Upper lobe of right lung (tissue), 1 donor: Measurements from ENCODE around the gene TCF15. TPM values are rescaled to one million over a fixed set of nuclear protein-coding genes. Genes with fewer than 3 reads are reported as not detected.

Experiments used
- ATAC-seq: fragments of 200-7000 bp; cut with Tn5 transposase; one replicate; pipeline ENCODE4 v1.9.1; 2020; ENCODE audit warnings: mild to moderate bottlenecking, moderate library complexity
- DNase-seq: peaks from one replicate; pipeline ENCODE4 v3.0.0-alpha.2; 2020
- H3K27ac ChIP-seq: fragments of 200-600 bp; one replicate; pipeline ENCODE4 v1.8.0; 2022
- H3K27me3 ChIP-seq: fragments of 200-600 bp; one replicate; pipeline ENCODE4 v1.8.0; 2022; ENCODE audit warnings: mild to moderate bottlenecking
- H3K36me3 ChIP-seq: fragments of 200-600 bp; one replicate; pipeline ENCODE4 v1.8.0; 2022
- H3K4me1 ChIP-seq: fragments of 200-600 bp; one replicate; pipeline ENCODE4 v1.8.0; 2022
- H3K4me3 ChIP-seq: fragments of 200-600 bp; one replicate; pipeline ENCODE4 v1.8.0; 2022; ENCODE audit warnings: mild to moderate bottlenecking
- H3K9me3 ChIP-seq: fragments of 200-600 bp; one replicate; pipeline ENCODE4 v1.8.0; 2022
- intact Hi-C: fragments of 100-400 bp; cut with DNase I; formaldehyde crosslinking; loops from one replicate; pipeline ENCODE4 v1.11.0; 2022
- total RNA-seq: library from RNA; stranded (reverse); fragmentation: NEBNext Ultra II Directional; extraction: Animal tissue kit (Norgen Biotek cat#: 25700); gene quantifications from one replicate; pipeline ENCODE4 v1.2.1, GENCODE V29; 2021
- TF ChIP-seq, protein P1 (sequence below): fragments of 200-600 bp; IDR thresholded peaks from one replicate; pipeline ENCODE4 v1.8.0; 2022; ENCODE audit warnings: antibody characterized with exemption
- donor health status: DM: no; HTN: yes; CAD: no; lungs with severe emphysema.

TCF15 gene
- total RNA-seq, 1 donor from 2014 or later = 0.43 TPM

DNA sequence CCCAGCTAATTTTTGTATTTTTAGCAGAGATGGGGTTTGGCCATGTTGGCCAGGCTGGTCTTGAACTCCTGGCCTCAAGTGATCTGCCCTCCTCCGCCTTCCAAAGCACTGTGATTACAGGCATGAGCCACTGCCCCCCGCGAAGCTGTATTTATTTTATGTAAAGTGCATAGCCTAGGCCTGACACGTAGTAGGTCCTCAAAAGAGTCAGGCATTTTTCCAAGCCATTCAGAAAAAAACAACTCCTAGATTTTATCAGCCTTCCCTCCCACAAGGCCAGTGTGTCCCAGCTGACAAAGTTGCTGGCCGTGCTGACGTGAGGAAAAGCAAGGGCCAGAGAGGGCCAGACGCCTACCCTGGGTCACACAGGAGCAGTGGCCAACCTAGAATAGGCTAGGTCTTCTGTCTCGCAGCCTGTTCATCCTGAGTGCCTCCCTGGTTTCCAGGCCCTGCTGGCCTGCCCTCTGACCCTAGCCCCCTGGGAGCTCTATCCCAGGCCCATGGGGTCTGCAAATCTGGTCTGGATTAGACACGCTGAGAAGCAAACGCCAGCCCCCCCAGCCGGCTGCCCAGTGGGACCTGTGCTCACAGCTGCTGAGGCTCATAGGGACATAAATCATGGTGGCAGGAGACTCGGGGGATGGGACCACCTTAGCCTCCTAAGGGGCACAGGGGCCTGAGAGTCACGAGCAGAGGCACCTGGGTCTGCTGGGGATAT lies 11.8 kb downstream of the TCF15 start:
- DNase-seq (no peak), ATAC-seq (no peak)
- H3K4me3 ChIP-seq = no peak overlapping the region
- no peaks in the 10 kb centered on the region for H3K27me3 ChIP-seq
- no peaks in the 10 kb centered on the region for H3K9me3 ChIP-seq
- TF ChIP-seq, protein P1, sequence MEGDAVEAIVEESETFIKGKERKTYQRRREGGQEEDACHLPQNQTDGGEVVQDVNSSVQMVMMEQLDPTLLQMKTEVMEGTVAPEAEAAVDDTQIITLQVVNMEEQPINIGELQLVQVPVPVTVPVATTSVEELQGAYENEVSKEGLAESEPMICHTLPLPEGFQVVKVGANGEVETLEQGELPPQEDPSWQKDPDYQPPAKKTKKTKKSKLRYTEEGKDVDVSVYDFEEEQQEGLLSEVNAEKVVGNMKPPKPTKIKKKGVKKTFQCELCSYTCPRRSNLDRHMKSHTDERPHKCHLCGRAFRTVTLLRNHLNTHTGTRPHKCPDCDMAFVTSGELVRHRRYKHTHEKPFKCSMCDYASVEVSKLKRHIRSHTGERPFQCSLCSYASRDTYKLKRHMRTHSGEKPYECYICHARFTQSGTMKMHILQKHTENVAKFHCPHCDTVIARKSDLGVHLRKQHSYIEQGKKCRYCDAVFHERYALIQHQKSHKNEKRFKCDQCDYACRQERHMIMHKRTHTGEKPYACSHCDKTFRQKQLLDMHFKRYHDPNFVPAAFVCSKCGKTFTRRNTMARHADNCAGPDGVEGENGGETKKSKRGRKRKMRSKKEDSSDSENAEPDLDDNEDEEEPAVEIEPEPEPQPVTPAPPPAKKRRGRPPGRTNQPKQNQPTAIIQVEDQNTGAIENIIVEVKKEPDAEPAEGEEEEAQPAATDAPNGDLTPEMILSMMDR = no peak
- H3K4me1 ChIP-seq = peaks cover 7% of the 10 kb centered on the region
- no peak overlapping the region for H3K27ac ChIP-seq
- no peaks in the 10 kb centered on the region for H3K36me3 ChIP-seq
- intact Hi-C loops = no loop called here

DNA sequence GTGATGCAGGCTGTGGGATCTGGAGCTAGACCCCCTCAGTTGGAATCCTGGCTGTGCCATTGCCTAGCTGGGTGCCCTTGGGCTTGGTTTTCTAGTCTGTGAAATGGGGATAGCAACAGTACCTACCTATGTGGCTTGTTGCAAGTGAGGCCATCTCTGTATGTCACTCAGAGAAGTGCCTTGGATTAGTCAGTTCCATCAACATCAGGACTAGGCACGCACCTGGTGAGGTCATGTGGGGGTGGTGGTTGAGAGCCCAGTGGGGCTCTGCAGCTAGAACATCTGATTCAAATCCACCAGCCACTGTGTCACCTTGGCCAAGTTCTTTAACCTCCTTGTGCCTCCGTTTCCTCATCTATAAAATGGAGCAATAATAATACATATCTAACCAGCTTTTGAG lies 12.5 kb downstream of the TCF15 start:
- intact Hi-C loops = no loop called here
- no peak for ATAC-seq

DNA sequence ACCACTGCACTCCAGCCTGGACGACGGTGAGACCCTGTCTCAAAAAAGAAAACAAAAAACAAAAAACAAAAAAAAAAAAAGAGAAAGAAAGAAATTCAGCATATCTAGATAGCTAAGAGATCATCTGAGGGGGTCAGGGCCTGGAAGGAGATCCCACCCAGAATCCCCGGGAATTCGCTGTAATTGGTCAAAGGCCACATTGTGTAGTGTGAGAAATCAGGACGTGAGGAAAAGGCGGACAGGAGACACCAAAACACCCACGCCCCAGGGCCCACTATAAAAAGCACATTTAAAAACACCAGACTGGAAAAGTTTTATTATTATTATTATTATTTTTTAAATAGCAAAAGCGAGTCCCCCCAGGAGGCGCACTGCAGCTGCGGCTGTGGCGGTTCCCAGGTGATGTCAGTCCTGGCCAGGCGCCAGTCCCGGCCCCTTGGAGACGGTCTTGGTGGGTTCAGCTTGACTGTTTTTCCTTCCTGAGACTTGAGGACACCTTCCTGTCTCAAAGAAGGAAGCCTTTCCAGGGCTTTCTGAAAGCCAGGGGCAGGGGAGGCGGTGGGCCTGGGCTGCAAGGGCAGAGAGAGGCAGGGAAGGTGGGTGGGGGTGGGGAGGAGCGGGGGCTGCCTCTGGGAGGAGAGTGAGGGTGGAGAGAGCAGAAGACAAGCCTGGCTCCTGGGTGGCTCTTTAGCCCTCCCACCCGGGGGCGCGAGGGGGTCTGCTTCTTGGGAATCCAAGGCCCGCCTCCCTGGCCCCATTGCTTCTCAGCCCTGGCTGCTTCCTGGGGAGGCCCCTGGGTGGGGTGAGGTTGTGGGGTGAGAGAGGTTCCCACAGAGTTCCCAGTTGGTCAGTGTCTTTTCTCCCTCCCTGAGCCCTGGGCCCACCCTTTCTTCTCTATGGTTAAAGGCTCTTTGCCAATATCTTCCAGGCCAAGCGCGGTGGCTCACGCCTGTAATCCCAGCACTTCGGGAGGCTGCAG lies 14.5 kb downstream of the TCF15 start:
- intact Hi-C loops = no loop called here
- Histone ChIP-seq H3K27me3 (no peaks in the 10 kb centered on the region), H3K4me1 (no peaks in the 10 kb centered on the region), H3K9me3 (no peaks in the 10 kb centered on the region), H3K36me3 (no peaks in the 10 kb centered on the region), H3K4me3 (no peak overlapping the region), H3K27ac (no peak overlapping the region)
- TF ChIP-seq, protein P1 = no peak
- DNase-seq = no peak
- ATAC-seq = no peak

More for the DNA sequence above, 12.5 kb downstream of the TCF15 start:
- H3K9me3 ChIP-seq = no peaks in the 10 kb centered on the region
- no peak overlapping the region for H3K27ac ChIP-seq
- H3K4me1 ChIP-seq = peaks cover 7% of the 10 kb centered on the region
- TF ChIP-seq, protein P1 = no peak
- DNase-seq = no peak
- no peaks in the 10 kb centered on the region for H3K36me3 ChIP-seq
- H3K27me3 ChIP-seq = no peaks in the 10 kb centered on the region
- H3K4me3 ChIP-seq = no peak overlapping the region

DNA sequence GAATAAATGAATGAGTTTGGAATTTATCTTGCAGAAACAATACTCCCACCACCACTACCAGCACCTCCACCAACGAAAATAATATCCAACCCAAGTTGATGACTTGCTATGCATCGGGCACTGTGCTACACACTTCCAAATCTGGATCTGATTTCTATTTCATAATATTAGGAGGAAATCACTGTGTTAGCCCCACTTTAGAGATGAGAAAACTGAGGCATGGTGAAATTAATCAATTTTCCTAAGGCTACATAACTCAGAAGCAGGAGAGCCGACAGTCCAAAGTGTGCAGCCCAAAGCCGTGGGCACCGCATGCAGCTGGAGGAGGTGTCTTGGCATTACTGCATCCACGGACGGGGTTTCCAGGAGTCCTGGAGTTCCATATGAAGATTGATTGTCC lies 17.6 kb downstream of the TCF15 start:
- Histone ChIP-seq H3K27ac (no peak overlapping the region), H3K27me3 (no peaks in the 10 kb centered on the region), H3K36me3 (no peaks in the 10 kb centered on the region), H3K4me3 (no peak overlapping the region), H3K4me1 (no peaks in the 10 kb centered on the region), H3K9me3 (no peaks in the 10 kb centered on the region)
- ATAC-seq (no peak), DNase-seq (no peak)
- TF ChIP-seq, protein P1 = no peak
- intact Hi-C loops = no loop called here

DNA sequence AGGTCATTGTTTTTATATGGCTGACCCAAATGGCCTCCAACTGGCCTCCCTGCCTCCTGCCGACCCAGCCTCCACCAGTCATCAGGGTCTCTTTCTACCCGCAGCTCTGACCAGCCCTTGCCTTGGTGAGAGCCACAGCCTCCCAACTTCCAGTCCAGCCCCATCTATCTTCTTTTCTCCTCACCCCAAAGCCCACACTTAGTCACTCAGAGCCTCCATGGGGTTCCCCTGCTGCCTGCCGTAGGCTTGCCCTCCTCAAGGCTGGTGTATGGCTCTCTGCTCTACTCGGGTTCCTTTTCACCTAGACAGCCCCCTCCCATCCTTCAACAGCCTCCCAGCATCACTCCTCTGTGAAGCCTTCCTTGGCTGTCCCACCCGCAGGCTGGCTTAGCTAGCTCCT lies 18.2 kb downstream of the TCF15 start:
- Histone ChIP-seq H3K27ac (no peak overlapping the region), H3K4me3 (no peak overlapping the region), H3K4me1 (no peaks in the 10 kb centered on the region), H3K9me3 (no peaks in the 10 kb centered on the region), H3K36me3 (no peaks in the 10 kb centered on the region), H3K27me3 (no peaks in the 10 kb centered on the region)
- TF ChIP-seq, protein P1 = no peak
- intact Hi-C loops = no loop called here
- DNase-seq (no peak), ATAC-seq (no peak)
